Chondrocyte (in vitro differentiated cells): ENCODE results near the gene ACE. TPM values are rescaled to one million over a fixed set of nuclear protein-coding genes. Genes with fewer than 3 reads are reported as not detected.
A peak's percentile ranks its signal among the peaks of the same experiment; 100 is the strongest.

Experiments used
- DNase-seq: peaks from one replicate; pipeline ENCODE4 v3.0.0; 2021; ENCODE audit warnings: mixed read lengths, low spot score
- H3K27ac Mint-ChIP-seq: one replicate; pipeline ENCODE4 v1.8.0; 2021; ENCODE audit warnings: mild to moderate bottlenecking, moderate library complexity, mixed read lengths; ENCODE audit not compliant: unreplicated experiment
- H3K27me3 Mint-ChIP-seq: 2 replicates; pipeline ENCODE4 v1.8.0; 2021; ENCODE audit warnings: low read depth, mixed read lengths
- H3K36me3 Mint-ChIP-seq: 2 replicates; pipeline ENCODE4 v1.8.0; 2021; ENCODE audit warnings: low read depth, mixed read lengths
- H3K4me1 Mint-ChIP-seq: 2 replicates; pipeline ENCODE4 v1.8.0; 2021; ENCODE audit warnings: low read depth, mild to moderate bottlenecking, mixed read lengths
- H3K4me3 Mint-ChIP-seq: one replicate; pipeline ENCODE4 v1.8.0; 2021; ENCODE audit warnings: mild to moderate bottlenecking, moderate library complexity, mixed read lengths; ENCODE audit not compliant: unreplicated experiment
- H3K9me3 Mint-ChIP-seq: 2 replicates; pipeline ENCODE4 v1.8.0; 2021; ENCODE audit warnings: low read depth, mixed read lengths
- CTCF ChIP-seq: fragments of 200-600 bp; sonication (generic); IDR thresholded peaks from 2 replicates; pipeline ENCODE4 v1.5.0; 2021; ENCODE audit warnings: antibody characterized with exemption, mild to moderate bottlenecking, moderate library complexity
- total RNA-seq: library from RNA; stranded (reverse); gene quantifications from 3 replicates; pipeline ENCODE4 v1.2.1, GENCODE V29; 2021

Gene ACE
- total RNA-seq, 1 donor from 2014 or later: 0.52 TPM

- DNase-seq: no peak
- Mint-ChIP-seq H3K36me3 (no peaks in the 10 kb centered on the region), H3K4me3 (peak overlapping the region; percentile 22), H3K4me1 (peaks cover 7% of the 10 kb centered on the region), H3K27me3 (peaks cover 4% of the 10 kb centered on the region), H3K27ac (no peak overlapping the region), H3K9me3 (no peaks in the 10 kb centered on the region)
- TF ChIP-seq CTCF: no peak
Observed at GRCh38 chr17:63447471-63448009, 29.3 kb upstream of the ACE start.

- H3K36me3 Mint-ChIP-seq: no peaks in the 10 kb centered on the region
Observed at GRCh38 chr17:63448655-63449054, 28.2 kb upstream of the ACE start.

GRCh38 chr17:63450551-63450950, 26.3 kb upstream of the ACE start:
- Mint-ChIP-seq H3K36me3 (no peaks in the 10 kb centered on the region), H3K27ac (no peak overlapping the region), H3K4me3 (no peak overlapping the region), H3K4me1 (no peaks in the 10 kb centered on the region), H3K27me3 (peaks cover 4% of the 10 kb centered on the region), H3K9me3 (no peaks in the 10 kb centered on the region)
- no peak for TF ChIP-seq CTCF
- DNase-seq: no peak

More at GRCh38 chr17:63448655-63449054, 28.2 kb upstream of the ACE start:
- peaks cover 4% of the 10 kb centered on the region for H3K27me3 Mint-ChIP-seq
- H3K9me3 Mint-ChIP-seq: no peaks in the 10 kb centered on the region
- DNase-seq: no peak
- H3K4me1 Mint-ChIP-seq: peaks cover 7% of the 10 kb centered on the region
- no peak for TF ChIP-seq CTCF
- H3K27ac Mint-ChIP-seq: no peak overlapping the region
- H3K4me3 Mint-ChIP-seq: no peak overlapping the region

- Mint-ChIP-seq H3K36me3 (no peaks in the 10 kb centered on the region), H3K27ac (no peak overlapping the region), H3K4me3 (no peak overlapping the region), H3K27me3 (peaks cover 4% of the 10 kb centered on the region), H3K9me3 (no peaks in the 10 kb centered on the region), H3K4me1 (no peaks in the 10 kb centered on the region)
- TF ChIP-seq CTCF: no peak
- no peak for DNase-seq
Observed at GRCh38 chr17:63451150-63451549, 25.7 kb upstream of the ACE start.

GRCh38 chr17:63452046-63452961, 24.6 kb upstream of the ACE start:
- Mint-ChIP-seq H3K4me1 (no peaks in the 10 kb centered on the region), H3K36me3 (no peaks in the 10 kb centered on the region), H3K9me3 (no peaks in the 10 kb centered on the region), H3K27me3 (peaks cover 4% of the 10 kb centered on the region), H3K27ac (no peak overlapping the region), H3K4me3 (no peak overlapping the region)
- no peak for DNase-seq
- no peak for TF ChIP-seq CTCF
